Astrocyte (in vitro differentiated cells and primary cell): ENCODE results near the gene BSND.

ENCODE experiments used
- EZH2 ChIP-seq: IDR thresholded peaks from 2 replicates; pipeline ENCODE4 v1.6.1; 2012; ENCODE audit warnings: mild to moderate bottlenecking, low read length, inconsistent platforms; ENCODE audit not compliant: insufficient read depth
- TF ChIP-seq, protein P1 (sequence below): IDR thresholded peaks from 2 replicates; pipeline ENCODE4 v1.5.1; 2011; ENCODE audit warnings: low read depth, mild to moderate bottlenecking, inconsistent platforms, low read length, moderate library complexity; ENCODE audit not compliant: insufficient read depth

GRCh38 chr1:55043726-55044125 lies 45.0 kb downstream of the BSND start:
- TF ChIP-seq, protein P1, sequence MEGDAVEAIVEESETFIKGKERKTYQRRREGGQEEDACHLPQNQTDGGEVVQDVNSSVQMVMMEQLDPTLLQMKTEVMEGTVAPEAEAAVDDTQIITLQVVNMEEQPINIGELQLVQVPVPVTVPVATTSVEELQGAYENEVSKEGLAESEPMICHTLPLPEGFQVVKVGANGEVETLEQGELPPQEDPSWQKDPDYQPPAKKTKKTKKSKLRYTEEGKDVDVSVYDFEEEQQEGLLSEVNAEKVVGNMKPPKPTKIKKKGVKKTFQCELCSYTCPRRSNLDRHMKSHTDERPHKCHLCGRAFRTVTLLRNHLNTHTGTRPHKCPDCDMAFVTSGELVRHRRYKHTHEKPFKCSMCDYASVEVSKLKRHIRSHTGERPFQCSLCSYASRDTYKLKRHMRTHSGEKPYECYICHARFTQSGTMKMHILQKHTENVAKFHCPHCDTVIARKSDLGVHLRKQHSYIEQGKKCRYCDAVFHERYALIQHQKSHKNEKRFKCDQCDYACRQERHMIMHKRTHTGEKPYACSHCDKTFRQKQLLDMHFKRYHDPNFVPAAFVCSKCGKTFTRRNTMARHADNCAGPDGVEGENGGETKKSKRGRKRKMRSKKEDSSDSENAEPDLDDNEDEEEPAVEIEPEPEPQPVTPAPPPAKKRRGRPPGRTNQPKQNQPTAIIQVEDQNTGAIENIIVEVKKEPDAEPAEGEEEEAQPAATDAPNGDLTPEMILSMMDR, result no peak
- TF ChIP-seq EZH2, result no peak
